Vagina (tissue), 2 donors: ENCODE data around the gene PDE12. TPM values are rescaled to one million over a fixed set of nuclear protein-coding genes. Genes with fewer than 3 reads are reported as not detected.

Source experiments
- DNase-seq, 2 donors: peaks; one replicate each; pipeline ENCODE4 v3.0.0-alpha.2; 2017; ENCODE audit errors: extremely low spot score in 2 of 2
- H3K27ac ChIP-seq: fragments of 200-600 bp; sonication (generic); one replicate; pipeline ENCODE4 v1.5.1; 2019
- H3K27me3 ChIP-seq: fragments of 200-600 bp; sonication (generic); one replicate; pipeline ENCODE4 v1.5.1; 2019
- H3K36me3 ChIP-seq, 2 donors: fragments of 200-600 bp; sonication (generic); one replicate each; pipeline ENCODE4 v1.5.1; 2017 to 2019
- H3K4me1 ChIP-seq: fragments of 200-600 bp; sonication (generic); one replicate; pipeline ENCODE4 v1.5.1; 2019
- H3K4me3 ChIP-seq, 2 donors: fragments of 200-600 bp; sonication (generic); 1 replicate in 1 of 2; 2 replicates in 1 of 2; pipeline ENCODE4 v1.5.1; 2016 to 2019
- H3K9me3 ChIP-seq: fragments of 200-600 bp; sonication (generic); one replicate; pipeline ENCODE4 v1.5.1; 2019
- POLR2A ChIP-seq, 2 donors: fragments of 450-650 bp; IDR thresholded peaks; one replicate each; pipeline ENCODE4 v1.6.1; 2017; ENCODE audit warnings: antibody characterized with exemption in 2 of 2, mild to moderate bottlenecking in 2 of 2, moderate library complexity in 2 of 2
- POLR2AphosphoS5 ChIP-seq, 2 donors: sonication (generic); formaldehyde crosslinking; IDR thresholded peaks; one replicate each; pipeline ENCODE4 v1.9.0; 2017; ENCODE audit warnings: antibody characterized with exemption in 2 of 2, mild to moderate bottlenecking in 2 of 2, low read depth in 1 of 2; ENCODE audit not compliant: insufficient read depth in 1 of 2
- intact Hi-C: fragments of 100-400 bp; cut with DNase I; formaldehyde crosslinking; loops from one replicate; pipeline ENCODE4 v1.15.1; 2023
- total RNA-seq: library from RNA; depleted of rRNA; stranded (reverse); fragments of >200 nt; gene quantifications from one replicate; pipeline ENCODE4 v1.2.3, GENCODE V29; 2016
- TF ChIP-seq, protein P1 (sequence below), 3 experiments: fragments of 450-650 bp in 2 of 3; fragments of 200-600 bp in 1 of 3; sonication (generic) in 1 of 3; IDR thresholded peaks; one replicate each; pipeline ENCODE4 v1.5.1; 2017 to 2019; ENCODE audit warnings: antibody characterized with exemption in 3 of 3, mild to moderate bottlenecking in 2 of 3, moderate library complexity in 2 of 3

The PDE12 gene
- total RNA-seq, 1 donor from 2014 or later, result 12.0 TPM

DNA sequence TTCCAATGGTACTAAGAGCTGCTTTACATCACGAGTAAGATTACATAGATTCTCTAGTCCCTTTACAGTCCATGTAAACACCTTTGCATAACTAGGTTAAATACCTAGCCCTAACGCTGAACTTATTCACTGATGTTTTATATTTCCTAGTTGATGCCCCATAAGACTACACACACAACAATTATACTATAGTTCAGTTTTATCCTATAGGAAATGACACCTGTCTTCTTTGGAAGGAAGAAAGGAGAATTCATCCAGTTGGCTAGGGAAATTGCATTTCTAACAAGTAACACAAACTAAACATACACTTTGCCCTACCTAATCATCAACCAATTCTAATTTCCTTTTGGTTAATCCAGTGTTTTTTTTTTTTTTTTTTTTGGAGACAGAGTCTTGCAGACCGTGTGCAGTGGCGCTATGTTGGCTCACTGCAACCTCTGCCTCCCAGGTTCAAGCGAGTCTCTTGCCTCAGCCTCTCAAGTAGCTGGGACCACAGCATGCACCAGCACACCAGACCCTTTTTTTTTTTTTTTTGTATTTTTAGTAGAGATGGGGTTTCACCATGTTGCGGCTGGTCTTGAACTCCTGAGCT is 13.9 kb downstream of the PDE12 start:
- no peaks in the 10 kb centered on the region for H3K27me3 ChIP-seq
- no peaks in the 10 kb centered on the region for H3K9me3 ChIP-seq
- H3K4me1 ChIP-seq, result no peaks in the 10 kb centered on the region
- no peak overlapping the region for H3K4me3 ChIP-seq
- no peak overlapping the region for H3K27ac ChIP-seq
- intact Hi-C loops, result no loop called here
- TF ChIP-seq, protein P1, sequence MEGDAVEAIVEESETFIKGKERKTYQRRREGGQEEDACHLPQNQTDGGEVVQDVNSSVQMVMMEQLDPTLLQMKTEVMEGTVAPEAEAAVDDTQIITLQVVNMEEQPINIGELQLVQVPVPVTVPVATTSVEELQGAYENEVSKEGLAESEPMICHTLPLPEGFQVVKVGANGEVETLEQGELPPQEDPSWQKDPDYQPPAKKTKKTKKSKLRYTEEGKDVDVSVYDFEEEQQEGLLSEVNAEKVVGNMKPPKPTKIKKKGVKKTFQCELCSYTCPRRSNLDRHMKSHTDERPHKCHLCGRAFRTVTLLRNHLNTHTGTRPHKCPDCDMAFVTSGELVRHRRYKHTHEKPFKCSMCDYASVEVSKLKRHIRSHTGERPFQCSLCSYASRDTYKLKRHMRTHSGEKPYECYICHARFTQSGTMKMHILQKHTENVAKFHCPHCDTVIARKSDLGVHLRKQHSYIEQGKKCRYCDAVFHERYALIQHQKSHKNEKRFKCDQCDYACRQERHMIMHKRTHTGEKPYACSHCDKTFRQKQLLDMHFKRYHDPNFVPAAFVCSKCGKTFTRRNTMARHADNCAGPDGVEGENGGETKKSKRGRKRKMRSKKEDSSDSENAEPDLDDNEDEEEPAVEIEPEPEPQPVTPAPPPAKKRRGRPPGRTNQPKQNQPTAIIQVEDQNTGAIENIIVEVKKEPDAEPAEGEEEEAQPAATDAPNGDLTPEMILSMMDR (IDR thresholded peaks at IDR 0.05), result no peak
- no peak for TF ChIP-seq POLR2A (IDR thresholded peaks at IDR 0.05)
- no peak for TF ChIP-seq POLR2AphosphoS5 (IDR thresholded peaks at IDR 0.05; ENCODE audit: insufficient read depth in 1 of 2, low read depth in 1 of 2)
- DNase-seq, result no peak
- H3K36me3 ChIP-seq, result peaks cover 0 to 22% of the 10 kb centered on the region in 2 donors

DNA sequence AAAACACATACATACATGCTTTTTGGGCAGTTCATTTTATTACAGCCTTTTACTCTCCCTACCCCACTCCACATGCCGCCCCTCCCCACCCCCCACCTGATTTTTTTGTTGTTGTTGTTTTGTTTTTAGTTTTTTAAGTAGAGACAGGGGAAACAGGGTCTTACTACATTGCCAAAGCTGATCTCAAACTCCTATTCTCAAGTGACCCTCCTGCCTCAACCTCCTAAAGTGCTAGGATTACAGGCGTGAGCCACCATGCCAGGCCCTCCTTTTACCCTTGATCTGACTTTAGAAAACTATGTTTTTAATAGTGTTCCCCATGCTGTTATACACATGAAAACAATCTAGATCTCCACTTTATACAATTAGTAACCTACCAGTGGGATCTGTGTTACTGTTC is 14.8 kb downstream of the PDE12 start:
- H3K4me1 ChIP-seq, result peaks cover 3% of the 10 kb centered on the region
- DNase-seq, result no peak
- intact Hi-C loops, result no loop called here
- H3K36me3 ChIP-seq, result peaks cover 0 to 23% of the 10 kb centered on the region in 2 donors
- TF ChIP-seq POLR2AphosphoS5 (IDR thresholded peaks at IDR 0.05; ENCODE audit: insufficient read depth in 1 of 2, low read depth in 1 of 2) (no peak), POLR2A (IDR thresholded peaks at IDR 0.05) (no peak)
- TF ChIP-seq, protein P1 (IDR thresholded peaks at IDR 0.05), result no peak
- no peaks in the 10 kb centered on the region for H3K9me3 ChIP-seq
- no peak overlapping the region for H3K27ac ChIP-seq
- no peaks in the 10 kb centered on the region for H3K27me3 ChIP-seq
- H3K4me3 ChIP-seq, result no peak overlapping the region

DNA sequence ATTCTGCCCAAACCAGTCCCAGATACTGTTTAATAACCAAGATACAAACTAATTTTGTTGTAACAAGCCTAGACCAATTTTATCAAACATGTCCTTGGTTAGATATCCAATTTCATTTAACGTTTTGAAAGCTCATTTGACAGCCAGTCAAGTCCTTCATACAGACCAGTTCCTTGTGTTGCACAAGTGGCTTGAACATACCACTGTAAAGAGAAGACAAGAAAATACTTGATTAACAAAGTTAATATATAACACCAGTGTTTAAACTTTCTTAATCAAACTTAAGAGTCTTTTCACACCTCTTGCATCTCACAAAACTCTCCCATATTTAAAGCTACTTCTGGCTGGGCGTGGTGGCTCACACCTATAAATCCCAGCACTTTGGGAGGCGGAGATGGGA is 16.0 kb downstream of the PDE12 start:
- H3K9me3 ChIP-seq, result no peaks in the 10 kb centered on the region
- H3K27ac ChIP-seq, result no peak overlapping the region
- TF ChIP-seq POLR2A (IDR thresholded peaks at IDR 0.05), result no peak
- TF ChIP-seq POLR2AphosphoS5 (IDR thresholded peaks at IDR 0.05; ENCODE audit: insufficient read depth in 1 of 2, low read depth in 1 of 2), result no peak
- TF ChIP-seq, protein P1 (IDR thresholded peaks at IDR 0.05), result no peak
- H3K27me3 ChIP-seq, result no peaks in the 10 kb centered on the region
- intact Hi-C loops, result no loop called here
- peaks cover 0 to 23% of the 10 kb centered on the region in 2 donors for H3K36me3 ChIP-seq
- H3K4me1 ChIP-seq, result peaks cover 16% of the 10 kb centered on the region
- H3K4me3 ChIP-seq, result no peak overlapping the region
- DNase-seq, result no peak

DNA sequence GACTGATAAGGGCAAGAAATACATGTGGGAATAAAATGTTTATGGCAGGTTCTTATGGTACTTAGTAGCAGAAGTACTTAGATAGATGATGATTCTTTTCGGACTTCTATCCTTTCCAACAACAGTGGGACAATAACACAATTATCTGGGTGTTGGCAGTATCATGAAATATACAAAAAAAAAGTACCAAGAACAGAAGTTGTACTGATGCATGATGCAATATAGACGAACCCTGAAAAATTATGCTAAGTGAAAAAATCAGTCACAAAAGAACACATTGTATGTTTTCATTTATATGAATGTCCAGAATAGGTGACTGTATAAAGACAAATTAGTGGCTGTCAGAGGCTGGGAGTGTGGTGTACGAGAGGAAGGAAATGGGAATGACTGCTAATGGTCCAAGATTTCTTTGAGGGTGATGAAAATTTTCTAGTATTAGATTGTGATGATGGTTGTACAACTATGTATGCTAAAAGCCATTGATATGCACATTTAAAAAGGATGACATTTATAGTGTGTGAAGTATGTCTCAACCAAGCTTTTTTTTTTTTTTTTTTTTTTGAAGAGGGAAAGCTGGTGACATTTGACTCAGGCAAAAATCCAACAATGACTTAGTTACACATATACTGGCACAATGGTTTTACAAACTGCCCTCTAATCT is 20.0 kb downstream of the PDE12 start:
- TF ChIP-seq POLR2A (IDR thresholded peaks at IDR 0.05) (no peak), POLR2AphosphoS5 (IDR thresholded peaks at IDR 0.05; ENCODE audit: insufficient read depth in 1 of 2, low read depth in 1 of 2) (no peak)
- TF ChIP-seq, protein P1 (IDR thresholded peaks at IDR 0.05), result no peak
- no peaks in the 10 kb centered on the region for H3K9me3 ChIP-seq
- H3K27me3 ChIP-seq, result no peaks in the 10 kb centered on the region
- DNase-seq, result no peak
- peaks cover 17% of the 10 kb centered on the region for H3K4me1 ChIP-seq
- H3K27ac ChIP-seq, result no peak overlapping the region
- intact Hi-C loops, result no loop called here
- no peak overlapping the region for H3K4me3 ChIP-seq
- peaks cover 0 to 29% of the 10 kb centered on the region in 2 donors for H3K36me3 ChIP-seq

DNA sequence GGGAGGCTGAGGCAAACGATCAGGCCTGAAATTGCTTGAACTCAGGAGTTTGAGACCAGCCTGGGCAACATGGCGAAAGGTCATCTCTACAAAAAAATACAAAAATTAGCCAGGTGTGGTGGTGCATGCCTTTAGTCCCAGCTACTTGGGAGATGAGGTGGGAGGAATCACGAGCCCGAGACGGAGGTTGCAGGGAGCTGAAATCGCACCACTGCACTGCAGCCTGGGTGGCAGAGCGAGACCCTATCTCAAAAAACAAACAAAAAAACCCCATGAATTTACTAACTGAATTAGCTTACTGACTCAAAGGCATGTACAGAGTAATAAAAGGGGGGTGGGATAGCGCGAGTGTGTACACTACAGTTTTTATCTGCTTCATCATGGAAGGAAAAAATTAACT is 21.7 kb downstream of the PDE12 start:
- no peaks in the 10 kb centered on the region for H3K9me3 ChIP-seq
- TF ChIP-seq POLR2AphosphoS5 (IDR thresholded peaks at IDR 0.05; ENCODE audit: insufficient read depth in 1 of 2, low read depth in 1 of 2) (no peak), POLR2A (IDR thresholded peaks at IDR 0.05) (no peak)
- TF ChIP-seq, protein P1 (IDR thresholded peaks at IDR 0.05), result no peak
- no peak overlapping the region for H3K4me3 ChIP-seq
- H3K27ac ChIP-seq, result no peak overlapping the region
- peaks cover 0 to 41% of the 10 kb centered on the region in 2 donors for H3K36me3 ChIP-seq
- DNase-seq, result no peak
- H3K27me3 ChIP-seq, result no peaks in the 10 kb centered on the region
- intact Hi-C loops, result no loop called here
- H3K4me1 ChIP-seq, result peaks cover 19% of the 10 kb centered on the region
